HG03571 (cell line): Measurements from ENCODE around the gene SV2B.

Experiments
- ATAC-seq: cut with Tn5 transposase; IDR thresholded peaks from one replicate; pipeline ENCODE4 v1.9.1; 2021; ENCODE audit not compliant: unreplicated experiment

SV2B gene

GRCh38 chr15:91263632-91264531 lies 163.8 kb downstream of the SV2B start:
- no peak for ATAC-seq

DNA sequence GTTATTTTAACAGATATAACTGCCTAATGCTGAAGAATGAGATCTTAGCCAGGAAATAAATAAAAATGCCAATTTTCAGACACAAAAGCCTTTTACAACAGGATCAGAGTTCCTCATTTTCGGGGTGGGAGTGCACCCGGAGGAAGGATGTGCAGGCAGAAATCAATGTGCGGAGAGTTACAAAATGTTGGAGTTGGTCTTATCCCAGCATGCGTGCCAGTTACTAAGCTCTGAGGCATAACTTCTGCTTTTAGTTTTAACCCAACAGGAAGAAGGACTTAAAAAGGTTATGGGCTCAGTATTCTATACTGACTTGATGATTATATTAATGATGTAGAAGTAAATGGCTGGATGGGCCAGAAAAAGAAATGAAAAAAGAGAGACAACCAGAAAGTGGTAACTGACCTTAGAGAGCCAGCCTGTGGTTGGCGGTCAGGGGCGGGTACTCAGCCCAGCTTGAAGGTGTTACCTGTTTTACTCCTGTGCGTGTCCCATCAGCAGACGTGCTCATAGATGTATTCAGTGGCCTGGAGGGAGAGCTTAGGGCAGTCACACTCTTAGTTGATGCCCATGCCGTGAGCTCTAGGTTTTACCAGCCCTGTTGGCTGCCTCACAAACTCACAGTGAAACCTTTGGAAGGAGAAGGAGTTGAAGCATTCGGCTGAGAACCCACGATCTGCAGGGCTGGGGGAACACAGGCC lies 164.7 kb downstream of the SV2B start:
- no peak for ATAC-seq

GRCh38 chr15:91265416-91265940 lies 165.4 kb downstream of the SV2B start:
- no peak for ATAC-seq

DNA sequence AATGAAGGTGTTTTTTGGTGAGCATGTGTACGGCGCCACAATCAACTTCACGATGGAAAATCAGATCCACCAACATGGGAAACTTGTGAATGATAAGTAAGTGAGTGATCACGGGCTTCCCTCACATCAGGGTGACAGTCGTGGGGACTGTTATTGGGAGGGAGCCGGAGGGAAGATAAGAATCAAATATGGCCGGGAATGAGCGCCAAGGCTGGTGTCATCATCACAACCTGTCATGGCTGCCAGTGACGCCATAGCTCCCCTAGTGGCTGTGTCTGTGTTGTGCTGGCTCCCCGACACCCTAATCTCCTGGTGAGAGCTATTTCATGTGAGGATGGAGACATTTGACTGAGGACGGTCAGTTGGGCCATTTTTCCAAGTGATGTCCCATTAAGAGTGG lies 168.5 kb downstream of the SV2B start:
- ATAC-seq: no peak

- ATAC-seq: no peak
Observed at GRCh38 chr15:91270747-91271146, 170.7 kb downstream of the SV2B start.

DNA sequence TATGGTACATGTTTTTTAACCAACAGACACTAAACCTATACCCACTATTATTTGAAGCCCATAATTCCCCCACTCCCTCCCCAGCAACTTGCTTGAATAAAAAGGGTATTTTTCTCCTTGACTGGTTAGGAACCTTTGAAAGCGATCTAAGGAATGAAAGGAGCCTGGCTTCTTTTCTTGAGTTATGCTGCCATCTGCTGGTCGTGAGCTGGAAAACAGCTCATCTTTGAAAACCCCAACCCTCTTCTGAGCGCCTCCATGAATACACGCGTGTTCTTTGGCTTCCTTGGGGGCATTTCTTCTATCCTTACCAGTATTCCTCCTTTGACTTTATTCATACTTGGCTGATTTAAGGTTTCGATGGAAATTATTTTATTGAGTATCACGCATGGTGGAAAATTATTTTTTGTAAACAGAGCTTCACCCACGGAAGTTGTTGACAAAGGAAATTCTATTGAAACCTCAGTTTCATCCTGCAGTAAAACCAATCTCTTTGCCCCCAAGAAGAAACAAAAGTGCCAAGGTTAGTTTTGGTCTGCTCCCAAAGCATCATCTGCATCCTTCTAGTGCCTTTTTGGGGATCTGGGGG lies 171.6 kb downstream of the SV2B start:
- ATAC-seq: peak; percentile 55

DNA sequence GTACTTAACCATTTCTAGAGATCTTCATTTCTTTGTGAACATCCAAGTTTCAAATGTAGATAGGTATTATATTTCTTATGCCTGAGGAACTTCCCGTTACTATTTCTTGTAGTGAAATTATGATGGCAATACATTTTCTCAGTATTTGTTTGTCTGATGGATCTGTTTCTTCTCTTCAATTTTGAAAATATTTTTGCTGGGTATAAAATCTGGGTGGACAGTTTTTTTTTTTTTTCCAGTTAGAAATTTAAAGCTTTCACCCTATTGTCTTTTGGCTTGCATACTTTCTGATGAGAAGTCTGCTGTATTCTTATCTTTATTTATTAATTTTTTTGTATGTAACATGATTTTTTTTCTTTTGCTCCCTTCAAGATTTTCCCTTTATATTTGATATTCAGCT lies 175.8 kb downstream of the SV2B start:
- no peak for ATAC-seq

DNA sequence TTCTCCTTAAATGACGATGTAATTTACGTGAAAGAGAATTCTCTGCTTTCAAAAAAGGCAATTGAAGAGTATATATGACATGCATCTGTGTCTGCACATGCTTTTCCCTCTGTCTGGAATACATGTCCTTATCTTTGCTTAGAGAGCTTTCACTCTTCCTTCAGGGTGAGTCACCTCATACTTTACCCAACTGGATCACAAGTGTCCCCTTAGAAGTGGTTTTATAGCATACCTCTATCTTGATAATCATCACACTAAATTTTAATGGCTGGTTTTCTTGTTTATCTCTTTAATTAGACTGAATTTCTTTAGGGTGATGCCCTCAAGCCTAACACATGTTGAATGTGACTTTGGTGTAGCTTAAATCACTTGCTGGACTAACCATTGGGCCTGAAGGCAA lies 178.9 kb downstream of the SV2B start:
- no peak for ATAC-seq

DNA sequence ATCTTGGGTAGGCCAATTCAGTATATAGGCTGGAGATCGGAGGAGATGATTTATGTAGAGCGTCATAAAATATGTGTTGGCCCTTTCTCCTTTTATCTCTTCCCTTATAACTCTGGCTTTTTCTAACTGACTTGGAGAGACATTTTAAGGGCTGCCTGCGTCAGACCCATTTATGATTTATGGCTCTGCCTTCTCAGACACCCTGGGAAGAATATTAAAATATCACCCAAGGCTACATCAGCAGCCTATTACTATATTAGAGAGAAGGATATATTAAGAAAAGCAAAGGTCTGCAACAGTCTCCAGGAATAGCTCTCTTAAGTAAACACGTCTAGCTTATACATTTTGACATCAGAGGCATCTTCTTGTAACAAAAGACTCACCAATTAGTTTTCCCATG lies 179.4 kb downstream of the SV2B start:
- ATAC-seq: no peak

DNA sequence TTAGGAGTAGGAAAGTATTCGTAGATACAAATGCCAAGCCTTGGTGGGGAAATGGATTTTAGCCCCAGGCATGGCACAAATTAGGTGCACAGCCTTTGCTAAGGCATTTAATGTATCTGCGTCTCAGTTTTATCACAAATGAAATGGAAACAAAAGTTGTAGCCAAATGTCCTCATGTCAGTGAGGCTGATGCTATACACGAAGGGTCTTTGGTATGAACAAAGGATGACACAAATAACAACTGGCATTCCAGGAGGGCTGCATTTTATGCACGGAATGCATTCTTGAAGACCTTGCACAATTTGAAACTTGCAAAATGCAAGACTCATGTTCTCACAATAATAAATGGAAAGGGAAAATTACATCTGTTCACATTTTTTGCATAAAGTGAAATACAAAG lies 181.9 kb downstream of the SV2B start:
- no peak for ATAC-seq

- ATAC-seq: no peak
Observed at GRCh38 chr15:91282486-91282885, 182.4 kb downstream of the SV2B start.

- no peak for ATAC-seq
Observed at GRCh38 chr15:91283155-91283554, 183.1 kb downstream of the SV2B start.

- no peak for ATAC-seq
Observed at GRCh38 chr15:91284758-91285466, 184.9 kb downstream of the SV2B start.

DNA sequence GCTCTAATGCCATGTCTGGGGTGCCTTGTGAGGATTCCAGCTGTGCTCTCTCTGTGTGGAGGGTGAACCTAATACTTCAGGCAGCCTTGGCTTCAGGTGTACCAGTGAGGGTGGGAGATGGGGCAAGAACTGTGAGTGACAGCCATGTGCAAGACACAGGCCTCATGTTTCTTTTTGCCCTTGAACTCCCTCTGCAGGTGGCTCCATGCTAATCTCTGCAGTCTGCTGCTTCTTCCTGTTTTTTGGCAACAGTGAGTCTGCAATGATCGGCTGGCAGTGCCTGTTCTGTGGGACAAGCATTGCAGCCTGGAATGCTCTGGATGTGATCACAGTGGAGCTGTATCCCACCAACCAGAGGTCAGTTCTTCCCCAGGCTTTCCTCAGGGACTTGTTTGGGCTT lies 189.3 kb downstream of the SV2B start:
- no peak for ATAC-seq

DNA sequence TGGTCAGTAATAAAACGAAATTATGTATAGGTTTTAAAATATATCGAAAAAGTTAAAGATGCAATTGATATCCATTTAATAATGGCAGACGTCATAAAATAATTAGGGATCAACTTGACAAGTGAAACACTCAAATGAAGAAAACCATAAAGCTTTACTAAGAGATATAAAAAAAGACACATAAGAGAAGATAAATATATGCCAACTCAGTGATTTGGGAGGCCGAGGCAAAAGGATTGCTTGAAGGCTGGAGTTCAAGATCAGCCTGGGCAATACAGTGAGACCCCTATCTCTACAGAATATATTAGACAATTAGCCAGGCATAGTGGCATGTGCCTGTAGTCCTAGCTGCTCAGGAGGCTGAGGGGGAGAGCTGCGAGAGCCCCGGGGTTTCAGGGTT lies 190.5 kb downstream of the SV2B start:
- no peak for ATAC-seq

- ATAC-seq: no peak
Observed at GRCh38 chr15:91291673-91292072, 191.6 kb downstream of the SV2B start.

DNA sequence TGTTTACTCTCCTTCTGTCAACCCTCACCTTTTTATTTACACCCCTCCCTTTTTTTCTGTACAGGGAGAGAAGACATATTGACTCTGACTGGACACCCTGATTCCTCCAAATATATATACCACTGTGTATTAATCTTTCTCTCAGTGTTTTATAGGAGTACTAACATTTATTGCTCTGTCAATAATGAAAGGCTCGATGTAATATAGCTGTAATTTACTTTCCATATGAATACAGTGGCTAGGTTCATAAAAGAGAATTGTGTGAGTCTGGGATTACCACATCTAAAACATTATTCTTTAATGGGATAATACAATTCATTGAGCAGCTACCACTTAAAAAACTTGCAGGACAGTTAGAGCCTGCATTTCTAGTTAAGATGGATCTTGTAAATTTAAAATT lies 194.3 kb downstream of the SV2B start:
- ATAC-seq: no peak

- ATAC-seq: no peak
Observed at GRCh38 chr15:91294795-91295194, 194.7 kb downstream of the SV2B start.

- no peak for ATAC-seq
Observed at GRCh38 chr15:91298101-91298500, 198.0 kb downstream of the SV2B start.

GRCh38 chr15:91302588-91303439 lies 202.8 kb downstream of the SV2B start:
- ATAC-seq: no peak
